Stimulated activated CD8-positive, alpha-beta memory T cell treated with anti-CD3 and anti-CD28 coated beads, Interleukin-7, amount 100 ng/mL, for 1 hour (primary cell): Measurements from ENCODE around the gene CRTAC1.
A peak's percentile ranks its signal among the peaks of the same experiment; 100 is the strongest.

ENCODE experiments used
- DNase-seq, 2 donors: peaks; one replicate each; pipeline ENCODE4 v3.0.0-alpha.2; 2020; ENCODE audit warnings: low read depth in 2 of 2

Gene CRTAC1, protein sequence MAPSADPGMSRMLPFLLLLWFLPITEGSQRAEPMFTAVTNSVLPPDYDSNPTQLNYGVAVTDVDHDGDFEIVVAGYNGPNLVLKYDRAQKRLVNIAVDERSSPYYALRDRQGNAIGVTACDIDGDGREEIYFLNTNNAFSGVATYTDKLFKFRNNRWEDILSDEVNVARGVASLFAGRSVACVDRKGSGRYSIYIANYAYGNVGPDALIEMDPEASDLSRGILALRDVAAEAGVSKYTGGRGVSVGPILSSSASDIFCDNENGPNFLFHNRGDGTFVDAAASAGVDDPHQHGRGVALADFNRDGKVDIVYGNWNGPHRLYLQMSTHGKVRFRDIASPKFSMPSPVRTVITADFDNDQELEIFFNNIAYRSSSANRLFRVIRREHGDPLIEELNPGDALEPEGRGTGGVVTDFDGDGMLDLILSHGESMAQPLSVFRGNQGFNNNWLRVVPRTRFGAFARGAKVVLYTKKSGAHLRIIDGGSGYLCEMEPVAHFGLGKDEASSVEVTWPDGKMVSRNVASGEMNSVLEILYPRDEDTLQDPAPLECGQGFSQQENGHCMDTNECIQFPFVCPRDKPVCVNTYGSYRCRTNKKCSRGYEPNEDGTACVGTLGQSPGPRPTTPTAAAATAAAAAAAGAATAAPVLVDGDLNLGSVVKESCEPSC

DNA sequence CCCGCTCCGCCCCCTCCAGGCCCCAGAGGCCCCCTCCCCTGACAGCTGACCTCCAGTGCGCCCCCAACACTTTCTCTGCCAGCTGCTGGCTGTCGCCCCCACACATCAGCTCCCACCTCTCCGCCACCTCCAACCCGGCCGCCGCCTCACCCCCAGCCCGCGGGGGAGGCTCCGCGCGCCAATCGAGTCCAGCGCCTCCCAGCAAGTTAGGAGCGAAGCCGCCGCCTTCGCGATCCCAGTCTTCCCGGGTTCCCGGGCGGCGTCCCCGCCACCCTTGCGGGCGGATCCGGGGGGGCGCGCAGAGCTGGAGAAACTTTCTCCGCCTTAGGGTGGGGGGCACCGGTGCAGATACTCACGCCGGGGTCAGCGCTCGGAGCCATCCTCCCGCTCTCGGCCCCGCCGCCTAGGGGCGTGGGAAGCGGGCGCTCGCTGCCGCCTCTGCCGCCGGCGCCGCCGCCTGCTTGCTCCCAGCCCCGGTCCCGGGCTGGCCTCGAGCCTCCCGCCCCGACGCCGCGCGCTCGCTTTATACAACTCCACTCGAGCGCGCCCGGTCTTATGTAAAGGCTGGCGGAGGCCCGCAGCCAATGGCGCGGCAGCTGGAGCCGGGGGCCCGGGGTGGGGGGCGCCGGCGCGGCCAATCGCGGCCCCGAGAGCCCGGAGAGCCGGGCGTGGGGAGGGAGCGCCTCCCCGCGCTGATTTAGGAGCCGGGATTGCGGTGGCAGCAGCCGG, at the start of gene CRTAC1:
CRTAC1 (minus strand) TSS at position 529 of the 729 bp plus-strand sequence; CDS start at position 380, 149 bp downstream.
- DNase-seq, result no peak

DNA sequence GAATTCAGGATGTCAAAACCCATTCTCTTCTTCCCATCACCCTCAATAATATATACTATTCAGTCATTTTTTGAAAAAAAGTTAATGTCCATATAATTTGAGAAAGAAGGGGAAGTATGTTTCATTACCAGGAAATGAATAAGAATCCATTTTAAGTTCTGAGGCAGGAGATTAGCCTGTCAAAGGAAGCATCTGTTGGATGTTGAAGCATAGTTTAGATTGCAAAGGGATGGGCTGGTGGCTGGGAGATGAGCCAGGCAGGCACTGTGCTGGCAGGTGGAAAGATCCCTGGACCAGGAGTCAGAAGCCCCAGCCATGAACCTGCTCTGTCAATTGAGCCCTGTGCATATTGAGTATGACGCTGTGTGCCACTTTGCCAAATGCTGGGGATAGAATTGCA, 48.4 kb upstream of the CRTAC1 start:
- DNase-seq, result no peak

DNA sequence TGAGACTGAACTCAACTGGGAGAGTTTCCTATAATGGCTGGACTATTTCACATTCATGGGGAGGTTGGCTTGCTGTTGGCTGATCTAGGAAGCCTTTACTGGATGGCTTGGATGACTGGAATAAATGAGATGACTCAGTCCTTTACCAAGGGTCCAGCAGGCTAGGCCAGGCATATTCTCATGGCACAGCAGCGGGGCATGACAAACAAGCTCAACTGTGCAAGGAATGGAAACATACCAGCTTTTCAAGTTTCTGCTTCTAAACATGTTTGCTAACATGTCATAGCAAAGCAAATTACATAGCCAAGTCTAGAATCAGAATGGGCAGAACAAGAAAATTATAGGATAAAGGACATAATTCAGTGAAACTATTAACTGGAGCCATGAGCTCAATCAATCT, 46.8 kb upstream of the CRTAC1 start:
- no peak for DNase-seq

DNA sequence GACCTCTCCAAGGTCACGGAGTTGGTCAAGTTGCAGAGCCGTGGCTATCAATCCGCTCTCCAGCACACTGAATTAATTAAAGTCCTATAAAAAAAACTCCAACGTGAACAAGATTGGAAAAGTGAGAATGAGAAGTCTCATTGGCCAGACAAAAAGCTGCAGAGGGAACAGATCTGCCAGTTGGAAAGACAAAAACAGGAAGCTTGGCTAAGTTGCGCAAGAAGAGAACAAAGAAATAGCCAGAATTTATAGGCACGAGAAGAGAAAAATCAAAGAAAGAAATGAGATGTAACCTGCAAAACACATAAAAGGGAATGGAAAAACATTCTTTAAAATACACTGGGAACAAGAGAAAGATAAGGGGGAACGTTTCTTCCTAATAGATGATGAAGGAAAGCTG, 45.7 kb upstream of the CRTAC1 start:
- no peak for DNase-seq

- DNase-seq, result no peak
Observed at GRCh38 chr10:98074315-98074911, 44.0 kb upstream of the CRTAC1 start.

GRCh38 chr10:98067165-98067564, 36.7 kb upstream of the CRTAC1 start:
- no peak for DNase-seq

GRCh38 chr10:98063740-98064027, 33.3 kb upstream of the CRTAC1 start:
- DNase-seq, result no peak

GRCh38 chr10:98062424-98062823, 32.0 kb upstream of the CRTAC1 start:
- no peak for DNase-seq

GRCh38 chr10:98060079-98060478, 29.7 kb upstream of the CRTAC1 start:
- DNase-seq, result no peak

- no peak for DNase-seq
Observed at GRCh38 chr10:98058295-98058694, 27.9 kb upstream of the CRTAC1 start.

- no peak for DNase-seq
Observed at GRCh38 chr10:98055841-98056516, 25.6 kb upstream of the CRTAC1 start.

DNA sequence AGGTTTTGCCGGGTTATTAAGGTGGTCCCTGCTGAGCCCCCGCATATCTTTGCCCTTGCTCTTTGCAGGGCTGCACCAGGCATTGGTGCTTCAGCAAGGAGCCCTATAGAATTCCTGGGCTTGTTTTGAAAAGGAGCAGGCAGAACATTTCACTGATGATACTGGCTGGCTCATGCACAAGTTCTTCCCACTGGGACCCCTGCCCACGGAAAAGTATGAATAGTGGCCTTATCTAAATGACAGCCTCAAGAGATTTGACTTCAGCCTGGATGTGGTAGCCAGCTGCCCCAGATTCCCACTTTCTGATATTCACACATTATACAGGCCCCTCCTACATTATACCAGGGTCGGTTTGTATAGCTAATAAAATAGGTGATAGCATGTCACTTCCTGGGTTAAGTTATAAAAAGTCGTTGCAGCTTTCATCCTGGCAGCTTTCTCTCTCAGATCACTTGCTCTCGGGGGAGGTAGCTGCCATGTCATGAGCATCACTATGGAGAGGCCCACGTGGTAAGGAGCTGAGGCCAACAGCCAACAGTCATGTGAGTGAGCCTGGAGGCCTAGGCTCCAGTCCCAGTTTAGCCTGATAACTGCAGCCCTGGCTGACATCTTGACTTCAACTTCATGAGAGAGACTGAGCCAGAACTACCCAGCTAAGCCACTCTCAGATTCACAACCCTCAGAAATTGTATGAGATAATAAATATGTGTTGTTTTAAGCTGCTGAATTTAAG, 16.8 kb upstream of the CRTAC1 start:
- DNase-seq, result no peak

DNA sequence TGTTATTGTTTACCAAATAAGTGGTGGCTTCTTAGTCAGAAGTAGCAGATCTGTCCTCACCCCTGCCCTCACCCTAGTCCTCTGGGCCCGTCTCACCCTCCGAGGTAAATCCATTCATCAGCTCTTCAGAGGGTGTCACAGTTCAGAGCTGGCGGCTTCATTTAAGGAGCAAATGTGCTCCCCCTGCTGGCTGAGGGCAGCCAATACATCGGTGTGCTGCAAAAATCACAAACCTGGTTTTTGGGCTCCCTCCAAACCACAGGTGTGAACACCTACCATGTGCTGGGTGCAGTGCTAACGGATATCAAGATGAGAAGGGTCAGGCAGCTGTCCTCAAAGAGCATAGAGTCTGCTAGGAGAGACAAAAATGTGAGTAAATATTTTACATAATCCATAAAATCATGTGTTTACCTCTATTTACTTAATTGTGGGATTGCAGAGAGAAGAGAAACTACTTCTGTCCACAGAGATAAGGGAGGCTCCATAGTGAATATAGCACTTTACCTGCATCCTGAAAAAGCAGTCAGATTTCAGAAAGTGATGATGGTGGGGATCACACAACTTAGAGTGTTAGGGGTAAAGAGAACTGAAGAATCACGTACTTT, 15.5 kb upstream of the CRTAC1 start:
- DNase-seq, result peak; percentile 14 to 35

GRCh38 chr10:98041352-98042043, 11.1 kb upstream of the CRTAC1 start:
- no peak for DNase-seq

DNA sequence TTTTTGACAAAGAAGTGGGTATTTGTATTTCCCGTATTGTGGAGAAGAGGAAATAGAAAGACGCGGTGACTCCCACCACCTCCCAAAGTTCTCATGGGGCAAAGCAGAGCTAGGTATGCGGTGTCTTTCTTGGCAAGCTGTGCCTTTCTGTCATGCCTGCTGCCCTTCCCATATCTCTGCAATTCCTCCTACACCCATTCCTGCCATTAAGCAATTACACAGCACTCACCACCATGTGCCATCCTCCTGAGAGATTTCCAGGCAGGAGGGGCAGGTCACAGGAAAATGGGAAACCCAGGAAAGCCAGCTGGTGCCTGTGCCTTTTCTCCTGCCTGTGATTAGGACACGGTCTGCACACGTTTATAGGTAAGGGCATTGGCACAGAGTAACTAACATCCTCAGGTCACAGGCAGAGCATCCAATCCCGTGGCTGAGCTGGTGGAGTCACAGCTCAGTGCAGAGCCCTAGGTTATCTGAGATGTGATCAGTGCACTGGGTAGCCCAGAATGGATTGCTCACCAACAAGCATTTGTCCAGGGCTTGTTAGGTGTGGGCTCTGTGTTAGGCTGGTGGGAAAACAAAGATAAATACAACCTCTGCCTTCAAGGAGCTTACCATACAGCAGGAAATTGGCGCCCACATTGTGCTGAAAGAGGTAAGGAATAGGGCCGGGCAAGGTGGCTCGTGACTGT, 9.4 kb upstream of the CRTAC1 start:
- DNase-seq, result no peak

DNA sequence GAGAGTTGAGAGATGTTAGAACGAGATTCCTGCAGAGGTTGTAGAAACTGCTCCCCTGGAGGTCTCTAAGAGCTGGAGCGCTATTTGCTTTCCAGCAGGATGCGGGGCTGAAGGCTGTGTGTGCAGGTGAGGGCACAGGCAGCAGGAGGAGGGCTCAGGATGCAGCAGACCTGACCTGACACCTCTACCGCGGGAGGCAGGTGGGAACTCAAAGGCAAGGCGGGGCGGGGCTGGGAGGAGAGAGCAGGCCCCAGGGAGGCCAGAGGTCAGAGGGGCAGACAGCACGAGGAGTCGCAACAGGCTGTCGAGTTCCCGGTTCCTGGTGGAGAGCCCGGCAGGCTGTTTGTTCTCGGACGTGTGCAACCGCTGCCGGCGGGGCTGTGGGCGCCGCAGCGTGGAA, 7.9 kb upstream of the CRTAC1 start:
- no peak for DNase-seq

DNA sequence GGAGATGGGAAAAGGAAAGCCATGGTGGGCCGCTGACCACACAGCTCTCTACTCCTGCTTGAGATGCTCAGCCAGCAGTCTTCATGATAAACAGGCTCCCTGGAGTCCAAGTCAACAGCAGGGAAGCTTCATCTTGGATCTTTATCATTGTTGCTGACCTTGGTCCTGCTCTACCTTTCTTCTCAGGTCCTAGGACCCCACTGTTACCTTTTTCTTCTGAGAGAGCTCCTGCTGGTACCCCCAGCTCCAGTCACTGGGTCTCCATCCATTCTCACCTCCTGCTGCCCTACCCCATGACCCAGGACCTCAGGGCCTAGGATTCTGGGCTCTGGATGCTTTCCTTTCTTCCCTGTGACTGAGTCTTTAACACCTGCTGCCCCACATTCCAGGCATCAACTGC, 5.2 kb upstream of the CRTAC1 start:
- DNase-seq, result no peak

- DNase-seq, result no peak
Observed at GRCh38 chr10:98033515-98033914, 3.1 kb upstream of the CRTAC1 start.

DNA sequence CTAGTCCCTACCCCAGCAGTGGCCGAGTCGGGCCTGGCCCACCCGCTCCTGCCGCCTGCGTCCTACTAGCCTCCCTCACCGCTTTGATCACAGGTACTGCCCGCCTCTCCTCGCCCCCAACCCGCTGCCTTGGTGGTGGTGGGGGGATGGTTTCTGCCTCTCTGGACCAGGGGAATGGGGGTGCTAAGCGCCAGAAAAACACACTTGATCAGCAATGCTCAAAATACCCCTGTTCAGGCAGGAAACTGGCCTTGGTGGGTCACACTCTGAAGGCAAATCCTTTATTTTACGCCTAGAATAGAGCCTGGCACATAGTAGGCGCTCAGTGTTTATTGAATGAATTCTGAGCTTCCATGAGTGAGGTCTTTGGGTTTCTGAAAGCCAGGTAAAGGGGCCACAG, 1.0 kb upstream of the CRTAC1 start:
- DNase-seq, result no peak

DNA sequence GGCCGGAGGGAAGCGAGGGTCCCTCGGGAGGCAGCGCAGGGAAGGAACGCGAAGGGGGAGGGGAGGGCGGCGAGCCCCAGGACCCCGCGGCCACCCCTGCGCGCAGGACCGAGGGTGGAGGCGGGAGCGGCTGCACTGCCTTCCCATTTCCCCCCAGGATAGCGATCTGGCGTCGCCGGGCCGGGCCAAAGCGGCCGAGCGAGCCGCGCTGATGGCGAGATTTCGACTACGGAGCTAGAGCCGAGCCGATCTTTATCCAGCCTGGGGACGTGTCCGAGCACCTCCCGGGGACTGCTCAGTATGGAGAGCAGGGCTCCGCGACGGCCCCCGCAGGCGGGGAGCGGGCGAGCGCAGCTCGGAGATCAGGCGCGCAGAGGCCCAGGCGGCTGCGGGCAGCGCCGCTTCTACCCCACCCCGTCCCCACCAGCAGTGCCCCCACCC, 590 bp upstream of the CRTAC1 start:
- no peak for DNase-seq
